Activated CD4-positive, alpha-beta memory T cell treated with anti-CD3 and anti-CD28 coated beads, Interleukin-2, amount 10 ng/mL, durations not matched to agents 7 days and 5 days (primary cell): ENCODE results near the gene MRPL27. TPM values are rescaled to one million over a fixed set of nuclear protein-coding genes. Genes with fewer than 3 reads are reported as not detected.

ENCODE experiments used
- CTCF ChIA-PET: fragments of 350-600 bp; sonication (Branson Sonifier 250); formaldehyde crosslinking; loops from one replicate; lab custom pipeline; 2021; ENCODE audit warnings: antibody characterized with exemption, inconsistent platforms; lab: Charles Lee
- POLR2A ChIA-PET: fragments of 350-600 bp; sonication (Branson Sonifier 250); formaldehyde crosslinking; loops from one replicate; lab custom pipeline; 2021; ENCODE audit warnings: antibody characterized with exemption; lab: Charles Lee
- DNase-seq: peaks from one replicate; pipeline ENCODE4 v3.0.0-alpha.2; 2020
- H3K27ac Mint-ChIP-seq: one replicate; pipeline ENCODE4 v1.8.0; 2021; ENCODE audit warnings: mild to moderate bottlenecking, mixed read lengths
- H3K27me3 Mint-ChIP-seq: one replicate; pipeline ENCODE4 v1.8.0; 2021; ENCODE audit warnings: mixed read lengths
- H3K36me3 Mint-ChIP-seq: one replicate; pipeline ENCODE4 v1.8.0; 2021; ENCODE audit warnings: low read depth, mixed read lengths
- H3K4me1 Mint-ChIP-seq: one replicate; pipeline ENCODE4 v1.8.0; 2021; ENCODE audit warnings: mixed read lengths
- H3K4me3 Mint-ChIP-seq: one replicate; pipeline ENCODE4 v1.8.0; 2021; ENCODE audit warnings: mild to moderate bottlenecking, mixed read lengths
- H3K9me3 Mint-ChIP-seq: one replicate; pipeline ENCODE4 v1.8.0; 2021; ENCODE audit warnings: mixed read lengths
- total RNA-seq, 2 experiments: library from RNA; stranded (reverse); gene quantifications; one replicate each; pipeline ENCODE4 v1.2.3, GENCODE V29; 2021

MRPL27 gene
- total RNA-seq, 2 experiments from 2014 or later = 56.5 to 57.5 TPM

DNA sequence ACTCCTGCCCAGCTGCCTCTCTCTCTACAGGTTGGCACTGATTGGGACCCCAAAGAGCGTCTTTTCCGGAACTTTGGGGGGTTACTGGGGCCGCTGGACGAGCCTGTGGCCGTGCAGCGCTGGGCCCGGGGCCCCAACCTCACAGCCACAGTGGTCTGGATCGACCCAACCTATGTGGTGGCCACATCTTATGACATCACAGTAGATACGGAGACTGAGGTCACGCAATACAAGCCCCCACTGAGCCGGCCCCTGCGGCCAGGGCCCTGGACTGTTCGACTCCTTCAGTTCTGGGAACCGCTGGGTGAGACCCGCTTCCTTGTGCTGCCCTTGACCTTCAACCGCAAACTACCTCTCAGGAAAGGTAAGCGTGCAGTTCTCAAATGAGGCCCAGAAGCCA, 14.8 kb downstream of the MRPL27 start:
- POLR2A ChIA-PET = interaction anchor here (6.0 to 7.7 kb wide), 2 partner anchors 9 to 13 kb away, joined by 60 to 78 read pairs; partner anchors contain the start of genes EME1, MRPL27 and XYLT2
- H3K36me3 Mint-ChIP-seq = peaks cover 39% of the 10 kb centered on the region
- H3K9me3 Mint-ChIP-seq = no peaks in the 10 kb centered on the region
- H3K27me3 Mint-ChIP-seq = no peaks in the 10 kb centered on the region
- H3K27ac Mint-ChIP-seq = no peak overlapping the region
- CTCF ChIA-PET = interaction anchor here (1.2 kb wide), 1 partner anchor 16 kb away, joined by 3 read pairs; no protein-coding TSS in a partner anchor
- no peak overlapping the region for H3K4me3 Mint-ChIP-seq
- H3K4me1 Mint-ChIP-seq = peaks cover 7% of the 10 kb centered on the region
- DNase-seq = no peak

GRCh38 chr17:50356892-50357510, 16.0 kb downstream of the MRPL27 start:
- ChIA-PET CTCF (no interaction called here), POLR2A (no interaction called here)
- no peak for DNase-seq
- Mint-ChIP-seq H3K4me3 (no peak overlapping the region), H3K9me3 (no peaks in the 10 kb centered on the region), H3K27me3 (no peaks in the 10 kb centered on the region), H3K36me3 (peaks cover 40% of the 10 kb centered on the region), H3K27ac (no peak overlapping the region), H3K4me1 (peaks cover 2% of the 10 kb centered on the region)

GRCh38 chr17:50356418-50356817, 16.6 kb downstream of the MRPL27 start:
- Mint-ChIP-seq H3K4me1 (no peaks in the 10 kb centered on the region), H3K27me3 (no peaks in the 10 kb centered on the region), H3K36me3 (peaks cover 45% of the 10 kb centered on the region), H3K4me3 (no peak overlapping the region), H3K9me3 (no peaks in the 10 kb centered on the region), H3K27ac (no peak overlapping the region)
- ChIA-PET CTCF (no interaction called here), POLR2A (no interaction called here)
- no peak for DNase-seq

- Mint-ChIP-seq H3K36me3 (peaks cover 45% of the 10 kb centered on the region), H3K27me3 (no peaks in the 10 kb centered on the region)
Observed at GRCh38 chr17:50355701-50356341, 17.2 kb downstream of the MRPL27 start.

GRCh38 chr17:50355336-50355700, 17.7 kb downstream of the MRPL27 start:
- CTCF ChIA-PET = no interaction called here
- no peak overlapping the region for H3K4me3 Mint-ChIP-seq
- POLR2A ChIA-PET = interaction anchor here (1.3 kb wide), 1 partner anchor 9 kb away, joined by 6 read pairs; the partner anchor contains the start of gene XYLT2
- H3K36me3 Mint-ChIP-seq = peaks cover 45% of the 10 kb centered on the region
- no peak overlapping the region for H3K27ac Mint-ChIP-seq
- no peaks in the 10 kb centered on the region for H3K9me3 Mint-ChIP-seq
- DNase-seq = no peak
- H3K4me1 Mint-ChIP-seq = peaks cover 2% of the 10 kb centered on the region
- no peaks in the 10 kb centered on the region for H3K27me3 Mint-ChIP-seq

More at GRCh38 chr17:50355701-50356341, 17.2 kb downstream of the MRPL27 start:
- no peak for DNase-seq
- H3K4me1 Mint-ChIP-seq = peaks cover 2% of the 10 kb centered on the region
- POLR2A ChIA-PET = interaction anchor here (1.3 kb wide), 1 partner anchor 10 kb away, joined by 6 read pairs; the partner anchor contains the start of gene XYLT2
- no peak overlapping the region for H3K27ac Mint-ChIP-seq
- H3K9me3 Mint-ChIP-seq = no peaks in the 10 kb centered on the region
- H3K4me3 Mint-ChIP-seq = no peak overlapping the region
- CTCF ChIA-PET = no interaction called here

- POLR2A ChIA-PET = interaction anchor here (0.8 to 1.3 kb wide), 2 partner anchors 9 to 14 kb away, joined by 3 to 6 read pairs; partner anchors contain the start of gene XYLT2
- peaks cover 45% of the 10 kb centered on the region for H3K36me3 Mint-ChIP-seq
- no peak overlapping the region for H3K27ac Mint-ChIP-seq
- no peaks in the 10 kb centered on the region for H3K9me3 Mint-ChIP-seq
- no peak overlapping the region for H3K4me3 Mint-ChIP-seq
- peaks cover 2% of the 10 kb centered on the region for H3K4me1 Mint-ChIP-seq
- DNase-seq = no peak
- H3K27me3 Mint-ChIP-seq = no peaks in the 10 kb centered on the region
- CTCF ChIA-PET = no interaction called here
Observed at GRCh38 chr17:50354776-50355175, 18.2 kb downstream of the MRPL27 start.

DNA sequence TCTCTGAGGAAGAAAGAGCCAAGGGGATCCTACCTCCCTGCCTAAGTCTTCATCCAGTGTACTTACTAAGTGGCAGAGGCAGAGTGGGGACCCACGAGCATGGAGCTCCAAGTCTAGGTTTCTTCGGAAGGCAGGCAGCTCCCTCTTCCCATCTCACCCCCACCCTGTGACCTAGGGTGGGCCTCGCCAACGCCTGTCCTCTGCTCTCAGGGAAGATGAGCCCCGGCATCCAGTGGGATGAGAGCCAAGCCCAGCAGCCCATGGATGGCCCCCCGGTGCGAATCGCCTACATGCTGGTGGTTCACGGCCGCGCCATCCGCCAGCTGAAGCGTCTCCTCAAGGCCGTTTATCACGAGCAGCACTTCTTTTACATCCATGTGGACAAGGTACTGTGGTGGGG, 18.8 kb downstream of the MRPL27 start:
- Mint-ChIP-seq H3K27me3 (no peaks in the 10 kb centered on the region), H3K4me1 (peaks cover 4% of the 10 kb centered on the region), H3K36me3 (peaks cover 45% of the 10 kb centered on the region), H3K27ac (no peak overlapping the region), H3K4me3 (no peak overlapping the region), H3K9me3 (no peaks in the 10 kb centered on the region)
- ChIA-PET CTCF (no interaction called here), POLR2A (interaction anchor here (0.8 kb wide), 1 partner anchor 14 kb away, joined by 3 read pairs; no protein-coding TSS in a partner anchor)
- DNase-seq = no peak

- Mint-ChIP-seq H3K4me3 (no peak overlapping the region), H3K4me1 (peaks cover 9% of the 10 kb centered on the region), H3K27ac (no peak overlapping the region), H3K36me3 (peaks cover 43% of the 10 kb centered on the region), H3K9me3 (no peaks in the 10 kb centered on the region), H3K27me3 (no peaks in the 10 kb centered on the region)
- POLR2A ChIA-PET = interaction anchor here (0.8 kb wide), 1 partner anchor 15 kb away, joined by 3 read pairs; no protein-coding TSS in a partner anchor
- CTCF ChIA-PET = no interaction called here
- DNase-seq = no peak
Observed at GRCh38 chr17:50353600-50354195, 19.3 kb downstream of the MRPL27 start.

DNA sequence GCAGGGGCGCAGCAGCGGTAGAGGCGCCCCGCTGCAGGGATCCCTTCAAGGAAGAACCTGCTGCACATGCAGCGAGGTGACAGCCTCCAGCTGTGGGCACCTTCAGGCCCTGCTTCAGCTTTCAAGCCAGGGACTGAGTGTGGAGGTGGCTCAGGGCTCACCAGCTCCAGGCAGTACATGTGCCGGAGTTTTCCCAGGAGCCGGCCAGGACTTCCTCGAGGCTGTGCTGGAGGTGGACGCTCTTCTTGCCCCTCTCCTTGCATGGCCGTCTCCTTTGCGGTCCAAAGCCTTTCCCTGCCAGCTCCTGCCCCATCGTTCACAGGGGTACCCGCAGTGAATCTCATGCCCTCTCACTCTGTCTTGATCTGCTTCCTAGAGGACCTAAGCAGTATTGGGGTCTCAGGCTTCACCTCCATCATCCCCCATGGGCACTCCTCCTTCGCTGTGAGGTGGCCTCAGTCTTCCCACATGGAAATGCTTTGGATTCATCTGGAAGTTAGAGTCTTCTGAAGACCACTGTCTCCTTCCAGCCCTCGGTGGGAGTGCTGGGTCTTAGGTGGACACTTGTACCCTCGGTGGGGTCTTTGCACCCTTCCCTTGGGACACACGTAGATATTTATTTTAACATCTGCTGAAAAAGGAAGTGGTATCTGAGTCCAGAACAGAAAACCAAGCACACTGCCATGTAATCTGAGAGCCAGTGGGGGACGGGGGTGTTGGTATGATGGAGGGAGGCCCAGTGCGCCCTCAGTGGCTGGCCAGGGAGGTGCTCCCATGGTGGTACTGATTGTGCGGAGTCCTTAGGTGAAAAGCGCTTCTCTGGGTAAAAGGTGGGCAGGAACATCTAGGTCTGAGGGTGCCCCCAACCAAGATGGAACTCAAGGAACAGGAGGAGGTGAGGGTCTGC, 20.0 kb downstream of the MRPL27 start:
- CTCF ChIA-PET = interaction anchor here (2.4 kb wide), 1 partner anchor 9 kb away, joined by 11 read pairs; no protein-coding TSS in a partner anchor
- POLR2A ChIA-PET = interaction anchor here (1.1 to 7.8 kb wide), 2 partner anchors 8 to 44 kb away, joined by 5 to 60 read pairs; partner anchors contain the start of gene LRRC59
- Mint-ChIP-seq H3K27me3 (no peaks in the 10 kb centered on the region), H3K36me3 (peaks cover 38% of the 10 kb centered on the region), H3K9me3 (no peaks in the 10 kb centered on the region), H3K4me1 (peaks cover 16% of the 10 kb centered on the region), H3K4me3 (no peak overlapping the region), H3K27ac (no peak overlapping the region)
- no peak for DNase-seq

DNA sequence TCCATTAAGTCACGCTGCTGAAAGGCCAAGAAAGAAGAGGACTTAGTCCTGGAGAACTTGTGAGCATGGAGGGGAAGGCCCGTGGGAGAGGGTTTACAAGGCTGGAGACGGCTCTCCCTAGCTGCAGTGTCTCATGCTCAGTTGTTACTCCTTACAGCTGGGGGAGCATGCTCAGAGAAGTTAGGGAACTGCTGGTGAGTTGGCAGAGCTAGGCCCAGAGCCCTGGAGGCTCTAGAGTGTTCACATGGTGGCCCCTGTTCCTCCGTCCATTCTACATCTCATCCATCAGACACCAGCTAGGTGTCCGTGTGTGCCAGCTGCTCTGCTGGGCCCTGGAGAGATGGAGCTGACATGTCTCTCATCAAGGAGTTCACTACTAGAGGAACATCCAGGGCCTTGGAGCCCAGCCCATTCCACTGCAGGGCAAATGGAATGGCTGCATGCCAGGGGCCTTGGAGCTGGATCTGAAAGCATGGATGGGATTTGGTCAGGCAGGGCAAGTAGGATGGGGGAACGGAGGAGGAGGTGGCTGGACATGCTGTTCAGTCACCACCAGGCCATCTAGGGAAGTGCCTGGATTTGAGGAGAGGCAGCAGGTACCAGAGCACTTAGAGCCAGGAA, 20.8 kb downstream of the MRPL27 start:
- H3K27ac Mint-ChIP-seq = no peak overlapping the region
- CTCF ChIA-PET = interaction anchor here (2.4 kb wide), 1 partner anchor 9 kb away, joined by 11 read pairs; no protein-coding TSS in a partner anchor
- H3K27me3 Mint-ChIP-seq = no peaks in the 10 kb centered on the region
- no peak for DNase-seq
- H3K9me3 Mint-ChIP-seq = no peaks in the 10 kb centered on the region
- POLR2A ChIA-PET = interaction anchor here (1.1 to 7.8 kb wide), 2 partner anchors 9 to 45 kb away, joined by 5 to 60 read pairs; partner anchors contain the start of gene LRRC59
- H3K4me3 Mint-ChIP-seq = no peak overlapping the region
- peaks cover 35% of the 10 kb centered on the region for H3K36me3 Mint-ChIP-seq
- peaks cover 24% of the 10 kb centered on the region for H3K4me1 Mint-ChIP-seq

GRCh38 chr17:50350733-50351132, 22.3 kb downstream of the MRPL27 start:
- Mint-ChIP-seq H3K4me3 (no peak overlapping the region), H3K9me3 (no peaks in the 10 kb centered on the region), H3K27ac (no peak overlapping the region), H3K4me1 (peaks cover 32% of the 10 kb centered on the region), H3K36me3 (peaks cover 24% of the 10 kb centered on the region), H3K27me3 (no peaks in the 10 kb centered on the region)
- DNase-seq = no peak
- ChIA-PET CTCF (interaction anchor here (2.4 kb wide), 1 partner anchor 11 kb away, joined by 11 read pairs; no protein-coding TSS in a partner anchor), POLR2A (interaction anchor here (7.8 kb wide), 1 partner anchor 11 kb away, joined by 60 read pairs; no protein-coding TSS in a partner anchor)
